ENCODE results near the gene PGBD2.
"Not testable (repeated sequence)": the region's sequence is repeated elsewhere in the genome, so short reads cannot be mapped to it uniquely, and the experiment has no call there.

Gene PGBD2

GRCh38 chr1:248926401-248927182 lies 20.6 kb downstream of the PGBD2 start:
- Histone ChIP-seq H3K27me3 (ENCODE audit: insufficient read depth, low read depth, severe bottlenecking) (no peaks in the 10 kb centered on the region), H3K27ac (no peak overlapping the region), H3K4me3 (ENCODE audit: low read depth, low read length) (no peak overlapping the region), H3K9me3 (ENCODE audit: severe bottlenecking) (no peaks in the 10 kb centered on the region), H3K36me3 (no peaks in the 10 kb centered on the region)
- DNase-seq = no peak
- TF ChIP-seq CTCF (IDR thresholded peaks at IDR 0.05; ENCODE audit: low read depth, low read length) = no peak

DNA sequence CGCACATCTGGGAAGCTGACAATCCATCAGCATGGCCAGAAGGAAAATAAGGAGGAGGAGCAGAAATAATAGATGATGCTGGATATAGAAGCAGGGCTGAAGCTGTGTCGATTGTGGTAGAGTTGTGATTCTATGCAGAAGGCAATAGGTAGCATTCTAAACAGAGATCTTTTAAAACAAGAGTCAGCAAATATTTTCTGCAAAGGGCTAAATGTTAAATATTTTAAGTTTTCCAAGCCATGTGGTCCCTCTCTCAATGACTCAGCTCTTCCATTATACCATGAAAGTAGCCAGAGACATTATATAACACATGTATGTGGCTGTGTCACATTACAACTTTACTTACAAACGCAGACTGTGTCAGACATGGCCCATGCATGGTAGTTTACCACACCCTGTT lies 21.2 kb downstream of the PGBD2 start:
- not testable (repeated sequence) for H3K36me3 ChIP-seq; H3K27me3 ChIP-seq (ENCODE audit: insufficient read depth, low read depth, severe bottlenecking); DNase-seq; H3K27ac ChIP-seq; H3K4me3 ChIP-seq (ENCODE audit: low read depth, low read length); H3K9me3 ChIP-seq (ENCODE audit: severe bottlenecking)

DNA sequence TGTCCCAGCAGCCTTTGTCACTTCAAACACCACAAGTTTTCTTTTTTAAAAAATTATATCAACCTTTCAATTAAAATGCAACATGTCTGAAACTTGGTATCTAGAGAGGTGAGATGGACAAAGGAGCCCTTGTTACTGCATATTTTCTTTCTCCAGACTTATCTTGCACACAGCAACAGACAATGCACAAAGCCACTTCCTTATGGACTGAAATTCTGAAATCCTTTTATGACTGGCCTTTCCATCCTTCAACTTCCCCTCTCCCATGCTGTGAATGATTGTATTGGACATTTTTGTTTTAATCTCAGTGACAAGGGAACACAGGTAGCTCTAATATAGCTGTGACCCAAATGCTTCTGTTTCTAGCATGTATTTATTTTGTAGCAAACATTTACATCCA lies 22.1 kb downstream of the PGBD2 start:
- DNase-seq; H3K27me3 ChIP-seq (ENCODE audit: insufficient read depth, low read depth, severe bottlenecking); H3K4me3 ChIP-seq (ENCODE audit: low read depth, low read length); H3K9me3 ChIP-seq (ENCODE audit: severe bottlenecking); H3K27ac ChIP-seq; H3K36me3 ChIP-seq: not testable (repeated sequence)

DNA sequence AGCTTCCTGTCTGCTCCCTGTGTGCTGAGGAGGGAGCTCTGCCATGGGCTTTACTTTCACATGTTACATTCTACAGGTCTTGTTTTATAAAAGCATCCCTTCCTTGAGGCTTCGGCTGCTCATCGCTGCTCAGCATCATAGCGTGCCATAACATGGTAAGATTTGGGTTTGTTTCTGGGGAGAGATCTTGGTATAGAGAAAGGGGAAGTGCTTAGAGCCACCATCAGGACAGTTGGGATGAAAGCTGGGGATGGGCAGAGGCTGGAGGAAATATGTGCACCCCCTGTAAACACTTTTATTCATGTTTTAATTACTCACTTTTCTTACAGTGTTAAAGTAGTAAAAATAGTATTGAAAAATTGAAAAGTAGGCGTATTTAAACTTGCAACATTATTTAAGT lies 24.0 kb downstream of the PGBD2 start:
- H3K36me3 ChIP-seq; DNase-seq; H3K4me3 ChIP-seq (ENCODE audit: low read depth, low read length); H3K27me3 ChIP-seq (ENCODE audit: insufficient read depth, low read depth, severe bottlenecking); H3K27ac ChIP-seq; H3K9me3 ChIP-seq (ENCODE audit: severe bottlenecking): not testable (repeated sequence)

DNA sequence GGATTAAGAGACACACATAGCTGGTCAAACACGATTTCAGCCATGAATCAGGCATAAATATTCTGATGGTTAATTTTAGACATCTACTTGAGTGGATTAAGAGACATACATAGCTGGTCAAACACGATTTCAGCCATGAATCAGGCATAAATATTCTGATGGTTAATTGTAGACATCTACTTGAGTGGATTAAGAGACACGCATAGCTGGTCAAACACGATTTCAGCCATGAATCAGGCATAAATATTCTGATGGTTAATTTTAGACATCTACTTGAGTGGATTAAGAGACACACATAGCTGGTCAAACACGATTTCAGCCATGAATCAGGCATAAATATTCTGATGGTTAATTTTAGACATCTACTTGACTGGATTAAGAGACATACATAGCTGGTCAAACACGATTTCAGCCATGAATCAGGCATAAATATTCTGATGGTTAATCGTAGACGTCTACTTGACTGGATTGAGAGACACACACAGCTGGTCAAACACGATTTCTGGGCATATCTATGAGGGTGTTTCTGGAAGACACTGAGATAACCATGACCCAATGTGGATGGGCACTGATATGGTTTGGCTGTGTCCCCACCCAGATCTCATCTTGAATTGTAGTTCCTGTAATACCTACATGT lies 32.3 kb downstream of the PGBD2 start:
- not testable (repeated sequence) for DNase-seq; H3K36me3 ChIP-seq; H3K27me3 ChIP-seq (ENCODE audit: insufficient read depth, low read depth, severe bottlenecking); H3K27ac ChIP-seq; H3K4me3 ChIP-seq (ENCODE audit: low read depth, low read length); H3K9me3 ChIP-seq (ENCODE audit: severe bottlenecking)

- not testable (repeated sequence) for H3K27me3 ChIP-seq (ENCODE audit: insufficient read depth, low read depth, severe bottlenecking); H3K9me3 ChIP-seq (ENCODE audit: severe bottlenecking); H3K4me3 ChIP-seq (ENCODE audit: low read depth, low read length); DNase-seq; H3K27ac ChIP-seq; H3K36me3 ChIP-seq
These were observed 38.3 kb downstream of the PGBD2 start for GRCh38 chr1:248944134-248944999.

DNA sequence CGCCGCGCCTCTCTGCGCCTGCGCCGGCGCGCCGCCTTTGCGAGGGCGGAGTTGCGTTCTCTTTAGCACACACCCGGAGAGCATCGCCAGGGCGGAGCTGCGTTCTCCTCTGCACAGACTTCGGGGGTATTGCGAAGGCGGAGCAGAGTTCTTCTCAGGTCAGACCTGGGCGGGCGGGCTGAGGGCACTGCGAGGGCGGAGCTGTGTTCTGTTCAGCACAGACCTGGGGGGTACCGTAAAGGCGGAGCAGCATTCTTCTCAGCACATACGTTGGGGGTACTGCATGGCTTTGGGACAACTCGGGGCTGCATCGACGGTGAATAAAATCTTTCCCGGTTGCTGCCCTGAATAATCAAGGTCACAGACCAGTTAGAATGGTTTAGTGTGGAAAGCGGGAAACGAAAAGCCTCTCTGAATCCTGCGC lies 39.0 kb downstream of the PGBD2 start:
- H3K4me3 ChIP-seq (ENCODE audit: low read depth, low read length); H3K27ac ChIP-seq; H3K36me3 ChIP-seq; H3K27me3 ChIP-seq (ENCODE audit: insufficient read depth, low read depth, severe bottlenecking); H3K9me3 ChIP-seq (ENCODE audit: severe bottlenecking): not testable (repeated sequence)
- DNase-seq = peak; percentile 60

DNA sequence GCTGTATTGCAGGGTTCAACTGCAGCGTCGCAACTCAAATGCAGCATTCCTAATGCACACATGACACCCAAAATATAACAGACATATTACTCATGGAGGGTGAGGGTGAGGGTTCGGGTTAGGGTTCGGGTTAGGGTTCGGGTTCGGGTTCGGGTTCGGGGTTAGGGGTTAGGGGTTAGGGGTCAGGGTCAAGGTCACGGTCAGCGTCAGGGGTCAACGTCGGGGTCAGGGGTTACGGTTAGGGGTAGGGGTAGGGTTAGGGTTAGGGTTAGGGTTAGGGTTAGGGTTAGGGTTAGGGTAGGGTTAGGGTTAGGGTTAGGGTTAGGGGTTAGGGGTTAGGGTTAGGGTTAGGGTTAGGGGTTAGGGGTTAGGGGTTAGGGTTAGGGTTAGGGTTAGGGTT lies 39.4 kb downstream of the PGBD2 start:
- DNase-seq; H3K27ac ChIP-seq; H3K4me3 ChIP-seq (ENCODE audit: low read depth, low read length): not testable (repeated sequence)

DNA sequence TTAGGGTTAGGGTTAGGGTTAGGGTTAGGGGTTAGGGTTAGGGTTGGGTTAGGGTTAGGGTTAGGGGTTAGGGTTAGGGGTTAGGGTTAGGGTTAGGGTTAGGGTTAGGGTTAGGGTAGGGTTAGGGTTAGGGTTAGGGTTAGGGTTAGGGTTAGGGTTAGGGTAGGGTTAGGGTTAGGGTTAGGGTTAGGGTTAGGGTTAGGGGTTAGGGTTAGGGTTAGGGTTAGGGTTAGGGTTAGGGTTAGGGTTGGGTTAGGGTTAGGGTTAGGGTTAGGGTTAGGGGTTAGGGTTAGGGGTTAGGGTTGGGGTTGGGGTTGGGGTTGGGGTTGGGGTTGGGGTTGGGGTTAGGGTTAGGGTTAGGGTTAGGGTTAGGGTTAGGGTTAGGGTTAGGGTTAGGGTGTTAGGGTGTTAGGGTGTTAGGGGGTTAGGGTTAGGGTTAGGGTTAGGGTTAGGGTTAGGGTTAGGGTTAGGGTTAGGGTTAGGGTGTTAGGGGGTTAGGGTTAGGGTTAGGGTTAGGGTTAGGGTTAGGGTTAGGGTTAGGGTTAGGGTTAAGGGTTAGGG lies 39.9 kb downstream of the PGBD2 start:
- not testable (repeated sequence) for H3K36me3 ChIP-seq; H3K9me3 ChIP-seq (ENCODE audit: severe bottlenecking); H3K27me3 ChIP-seq (ENCODE audit: insufficient read depth, low read depth, severe bottlenecking); H3K27ac ChIP-seq; DNase-seq; H3K4me3 ChIP-seq (ENCODE audit: low read depth, low read length)

More for the DNA sequence above, 39.4 kb downstream of the PGBD2 start:
- H3K9me3 ChIP-seq (ENCODE audit: severe bottlenecking); H3K36me3 ChIP-seq; H3K27me3 ChIP-seq (ENCODE audit: insufficient read depth, low read depth, severe bottlenecking): not testable (repeated sequence)

All from WERI-Rb-1 (cell line).